Trophoblast cell (in vitro differentiated cells and primary cell): ENCODE measurements around the gene CTDSPL.

Experiments used
- DNase-seq, 2 donors: peaks; one replicate each; pipeline ENCODE4 v3.0.0-alpha.2; 2016
- H2AFZ ChIP-seq: 2 replicates; pipeline ENCODE4 v1.6.1; 2013; ENCODE audit warnings: low read length, moderate library complexity, mild to moderate bottlenecking; ENCODE audit not compliant: insufficient read depth, poor library complexity
- H2AK5ac ChIP-seq: 2 replicates; pipeline ENCODE4 v1.6.1; 2013; ENCODE audit warnings: mild to moderate bottlenecking, low read length
- H2BK120ac ChIP-seq: 2 replicates; pipeline ENCODE4 v1.6.1; 2013; ENCODE audit warnings: low read length, mild to moderate bottlenecking, moderate library complexity; ENCODE audit not compliant: insufficient read depth, poor library complexity
- H2BK12ac ChIP-seq: 2 replicates; pipeline ENCODE4 v1.6.1; 2013; ENCODE audit warnings: mild to moderate bottlenecking, low read length, moderate library complexity
- H2BK5ac ChIP-seq: 2 replicates; pipeline ENCODE4 v1.6.1; 2013; ENCODE audit warnings: low read length, low read depth, moderate library complexity, mild to moderate bottlenecking; ENCODE audit not compliant: poor library complexity
- H3K14ac ChIP-seq: 2 replicates; pipeline ENCODE4 v1.6.1; 2013; ENCODE audit warnings: mild to moderate bottlenecking, low read length
- H3K18ac ChIP-seq: 2 replicates; pipeline ENCODE4 v1.6.1; 2013; ENCODE audit warnings: mild to moderate bottlenecking, low read length
- H3K23ac ChIP-seq: 2 replicates; pipeline ENCODE4 v1.6.1; 2013; ENCODE audit warnings: low read length
- H3K27ac ChIP-seq: 2 replicates; pipeline ENCODE4 v1.5.1; 2013; ENCODE audit warnings: low read depth, mild to moderate bottlenecking, inconsistent platforms, low read length, moderate library complexity
- H3K27me3 ChIP-seq: 2 replicates; pipeline ENCODE4 v1.6.1; 2013; ENCODE audit warnings: inconsistent platforms, mild to moderate bottlenecking, low read length, moderate library complexity; ENCODE audit not compliant: insufficient read depth
- H3K36me3 ChIP-seq, 2 experiments: 1 replicate in 1 of 2; 2 replicates in 1 of 2; pipeline ENCODE4 v1.6.1; 2013; ENCODE audit warnings: low read length in 2 of 2, mild to moderate bottlenecking in 2 of 2, moderate library complexity in 1 of 2; ENCODE audit not compliant: insufficient read depth in 2 of 2, control insufficient read depth in 1 of 2
- H3K4ac ChIP-seq: 2 replicates; pipeline ENCODE4 v1.6.1; 2013; ENCODE audit warnings: low read depth, mild to moderate bottlenecking, low read length, moderate library complexity
- H3K4me1 ChIP-seq, 2 experiments: 1 replicate in 1 of 2; 2 replicates in 1 of 2; pipeline ENCODE4 v1.6.1; 2013; ENCODE audit warnings: low read length in 2 of 2, mild to moderate bottlenecking in 2 of 2, moderate library complexity in 1 of 2; ENCODE audit not compliant: insufficient read depth in 2 of 2, control insufficient read depth in 1 of 2
- H3K4me2 ChIP-seq: 2 replicates; pipeline ENCODE4 v1.6.1; 2013; ENCODE audit warnings: inconsistent platforms, mild to moderate bottlenecking, low read length, moderate library complexity
- H3K4me3 ChIP-seq: 2 replicates; pipeline ENCODE4 v1.5.1; 2013; ENCODE audit warnings: mild to moderate bottlenecking, low read depth, low read length, inconsistent platforms
- H3K79me1 ChIP-seq: one replicate; pipeline ENCODE4 v1.6.1; 2013; ENCODE audit warnings: low read length
- H3K79me2 ChIP-seq: 2 replicates; pipeline ENCODE4 v1.6.1; 2013; ENCODE audit warnings: low read length, mild to moderate bottlenecking; ENCODE audit not compliant: control insufficient read depth, insufficient read depth, poor library complexity
- H3K9ac ChIP-seq: 2 replicates; pipeline ENCODE4 v1.6.1; 2013; ENCODE audit warnings: mild to moderate bottlenecking, low read length
- H3K9me3 ChIP-seq: 2 replicates; pipeline ENCODE4 v1.6.1; 2013; ENCODE audit warnings: low read depth, mild to moderate bottlenecking, control low read depth, inconsistent platforms, low read length; ENCODE audit not compliant: insufficient read depth
- H4K12ac ChIP-seq: 2 replicates; pipeline ENCODE4 v1.6.1; 2013; ENCODE audit warnings: low read depth, mild to moderate bottlenecking, low read length, moderate library complexity
- H4K8ac ChIP-seq: 2 replicates; pipeline ENCODE4 v1.6.1; 2013; ENCODE audit warnings: low read depth, mild to moderate bottlenecking, low read length, moderate library complexity
- H4K91ac ChIP-seq: one replicate; pipeline ENCODE4 v1.6.1; 2013; ENCODE audit warnings: low read depth, mild to moderate bottlenecking, low read length, moderate library complexity
- WGBS: extraction: QIAGEN DNeasy Blood & Tissue Kit; methylation state at CpG from one replicate; pipeline ENCODE4 v1.1.7; 2013; ENCODE audit warnings: missing lambda C conversion rate; ENCODE audit not compliant: insufficient read length, insufficient coverage; ENCODE audit errors: extremely low coverage; 5-methylcytosine and 5-hydroxymethylcytosine counted together

The CTDSPL gene

GRCh38 chr3:37973246-37974054 is 111.8 kb downstream of the CTDSPL start:
- H4K8ac ChIP-seq: no peak overlapping the region
- H4K91ac ChIP-seq: no peak overlapping the region
- peaks cover 3% of the 10 kb centered on the region for H3K9me3 ChIP-seq
- no peak overlapping the region for H3K14ac ChIP-seq
- H3K9ac ChIP-seq: no peak overlapping the region
- H3K79me1 ChIP-seq: no peaks in the 10 kb centered on the region
- H3K4ac ChIP-seq: no peak overlapping the region
- no peak overlapping the region for H2BK5ac ChIP-seq
- no peak overlapping the region for H4K12ac ChIP-seq
- H3K23ac ChIP-seq: no peak overlapping the region
- peak in 1 of 2 donors; percentile 13 for DNase-seq
- H3K27me3 ChIP-seq: no peaks in the 10 kb centered on the region
- WGBS: no CpG with 5 or more reads among the region's 12 CpGs
- peaks cover 0 to 2% of the 10 kb centered on the region in 2 experiments for H3K4me1 ChIP-seq
- H3K27ac ChIP-seq: no peak overlapping the region
- H3K18ac ChIP-seq: no peak overlapping the region
- H3K36me3 ChIP-seq: peaks cover 18 to 20% of the 10 kb centered on the region in 2 experiments
- H2AFZ ChIP-seq: no peak overlapping the region
- H3K4me2 ChIP-seq: no peak overlapping the region
- H3K4me3 ChIP-seq: no peak overlapping the region
- no peak overlapping the region for H2AK5ac ChIP-seq
- no peak overlapping the region for H2BK120ac ChIP-seq
- H3K79me2 ChIP-seq: no peaks in the 10 kb centered on the region
- H2BK12ac ChIP-seq: no peak overlapping the region

GRCh38 chr3:37974121-37975083 is 112.7 kb downstream of the CTDSPL start:
- H4K12ac ChIP-seq: no peak overlapping the region
- H3K27ac ChIP-seq: no peak overlapping the region
- H2BK12ac ChIP-seq: no peak overlapping the region
- H3K14ac ChIP-seq: no peak overlapping the region
- no peak overlapping the region for H2BK5ac ChIP-seq
- no peak overlapping the region for H3K18ac ChIP-seq
- peaks cover 14 to 20% of the 10 kb centered on the region in 2 experiments for H3K36me3 ChIP-seq
- H2BK120ac ChIP-seq: no peak overlapping the region
- no peaks in the 10 kb centered on the region for H3K79me1 ChIP-seq
- H3K4ac ChIP-seq: no peak overlapping the region
- H3K9me3 ChIP-seq: peaks cover 3% of the 10 kb centered on the region
- no peaks in the 10 kb centered on the region for H3K79me2 ChIP-seq
- H4K91ac ChIP-seq: no peak overlapping the region
- no peak overlapping the region for H3K4me3 ChIP-seq
- no peak overlapping the region for H4K8ac ChIP-seq
- no peak overlapping the region for H3K9ac ChIP-seq
- no peaks in the 10 kb centered on the region for H3K27me3 ChIP-seq
- DNase-seq: peak; percentile 37 to 80
- no peak overlapping the region for H2AFZ ChIP-seq
- H3K23ac ChIP-seq: no peak overlapping the region
- H3K4me2 ChIP-seq: no peak overlapping the region
- no peak overlapping the region for H2AK5ac ChIP-seq
- peaks cover 0 to 2% of the 10 kb centered on the region in 2 experiments for H3K4me1 ChIP-seq
- WGBS: no CpG with 5 or more reads among the region's 9 CpGs

DNA sequence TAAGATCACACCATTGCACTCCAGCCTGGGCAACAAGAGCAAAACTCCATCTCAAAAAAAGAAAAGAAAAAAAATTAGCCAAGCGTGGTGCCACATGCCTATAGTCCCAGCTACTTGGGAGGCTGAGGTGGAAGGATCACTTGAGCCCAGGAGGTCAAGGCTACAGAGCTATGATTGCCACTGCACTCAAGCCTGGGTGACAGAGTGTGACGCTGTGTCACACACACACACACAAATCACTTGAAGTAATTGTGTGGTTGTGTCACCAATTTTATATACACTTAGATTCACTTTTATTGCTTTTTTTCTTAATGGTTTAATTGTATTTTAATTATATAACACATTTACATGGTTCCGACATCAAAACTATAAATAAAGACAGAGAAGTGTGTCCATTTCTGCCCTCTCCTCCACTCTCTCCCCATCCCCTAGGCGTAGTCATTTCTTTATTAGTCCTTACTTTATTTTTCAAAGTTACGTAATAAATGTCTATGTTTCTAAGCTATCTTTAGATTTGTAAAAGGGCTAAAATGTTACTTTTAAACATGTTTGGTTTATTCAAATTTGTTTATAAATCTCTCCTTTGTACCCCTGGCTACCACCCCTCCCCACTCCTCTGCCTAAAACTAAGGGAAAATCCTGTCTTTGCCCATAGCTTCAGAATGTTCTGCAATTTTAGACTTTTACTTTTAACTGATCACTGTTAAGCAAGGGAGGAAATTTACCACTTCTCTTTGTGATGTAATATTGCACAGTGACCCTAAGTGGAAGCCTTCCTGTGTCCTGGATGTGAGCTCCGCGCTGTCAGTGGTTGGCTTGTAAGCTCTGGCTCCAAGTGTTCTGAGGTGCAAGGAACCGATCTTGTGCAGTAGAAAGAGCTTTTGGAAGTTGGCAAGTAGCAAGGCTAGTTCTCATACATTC is 118.1 kb downstream of the CTDSPL start:
- no peak overlapping the region for H3K14ac ChIP-seq
- WGBS: no CpG with 5 or more reads among the region's 8 CpGs
- no peaks in the 10 kb centered on the region for H3K27me3 ChIP-seq
- H3K4me1 ChIP-seq: peaks cover 0 to 2% of the 10 kb centered on the region in 2 experiments
- H2AK5ac ChIP-seq: no peak overlapping the region
- H2AFZ ChIP-seq: no peak overlapping the region
- no peak overlapping the region for H3K18ac ChIP-seq
- peaks cover 11 to 20% of the 10 kb centered on the region in 2 experiments for H3K36me3 ChIP-seq
- no peaks in the 10 kb centered on the region for H3K9me3 ChIP-seq
- no peak overlapping the region for H3K4ac ChIP-seq
- no peak overlapping the region for H2BK120ac ChIP-seq
- no peak overlapping the region for H4K12ac ChIP-seq
- H3K4me3 ChIP-seq: no peak overlapping the region
- DNase-seq: peak in 1 of 2 donors; percentile 35
- no peaks in the 10 kb centered on the region for H3K79me2 ChIP-seq
- H3K4me2 ChIP-seq: no peak overlapping the region
- H3K23ac ChIP-seq: no peak overlapping the region
- no peak overlapping the region for H3K9ac ChIP-seq
- H4K91ac ChIP-seq: no peak overlapping the region
- no peaks in the 10 kb centered on the region for H3K79me1 ChIP-seq
- H2BK12ac ChIP-seq: no peak overlapping the region
- H4K8ac ChIP-seq: no peak overlapping the region
- no peak overlapping the region for H2BK5ac ChIP-seq
- H3K27ac ChIP-seq: no peak overlapping the region
